GM20431 (cell line): Measurements from ENCODE around the gene CCDC6.
"Not testable (repeated sequence)": the region's sequence is repeated elsewhere in the genome, so short reads cannot be mapped to it uniquely, and the experiment has no call there.

ENCODE experiments used
- in situ Hi-C: fragments of 300-500 bp; cut with MseI, MboI; formaldehyde crosslinking; loops from one replicate; pipeline ENCODE4 v1.15.0; 2020; ENCODE audit warnings: low sequenced_read_pairs; ENCODE audit not compliant: unreplicated experiment

Gene CCDC6

GRCh38 chr10:59785476-59785875 lies 120.9 kb downstream of the CCDC6 start:
- in situ Hi-C loops: not testable (repeated sequence)

DNA sequence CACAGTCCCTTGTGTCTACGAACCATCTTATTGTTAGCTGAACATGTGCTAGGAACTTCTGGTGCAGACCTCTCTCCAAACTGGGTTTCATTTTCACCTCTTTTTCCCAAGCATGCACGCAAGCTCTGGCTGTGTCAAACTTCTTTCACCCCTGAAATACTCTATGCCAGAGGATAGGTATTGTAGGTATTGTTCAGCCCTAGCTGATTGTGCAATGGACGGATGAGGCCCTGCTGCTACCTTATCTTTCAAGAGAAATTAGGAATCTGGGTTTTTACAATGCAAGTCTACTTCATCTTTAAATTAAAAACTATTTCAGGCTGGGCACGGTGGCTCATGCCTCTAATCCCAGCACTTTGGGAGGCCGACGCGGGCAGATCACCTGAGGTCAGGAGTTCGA lies 124.8 kb downstream of the CCDC6 start:
- in situ Hi-C loops: no loop called here

DNA sequence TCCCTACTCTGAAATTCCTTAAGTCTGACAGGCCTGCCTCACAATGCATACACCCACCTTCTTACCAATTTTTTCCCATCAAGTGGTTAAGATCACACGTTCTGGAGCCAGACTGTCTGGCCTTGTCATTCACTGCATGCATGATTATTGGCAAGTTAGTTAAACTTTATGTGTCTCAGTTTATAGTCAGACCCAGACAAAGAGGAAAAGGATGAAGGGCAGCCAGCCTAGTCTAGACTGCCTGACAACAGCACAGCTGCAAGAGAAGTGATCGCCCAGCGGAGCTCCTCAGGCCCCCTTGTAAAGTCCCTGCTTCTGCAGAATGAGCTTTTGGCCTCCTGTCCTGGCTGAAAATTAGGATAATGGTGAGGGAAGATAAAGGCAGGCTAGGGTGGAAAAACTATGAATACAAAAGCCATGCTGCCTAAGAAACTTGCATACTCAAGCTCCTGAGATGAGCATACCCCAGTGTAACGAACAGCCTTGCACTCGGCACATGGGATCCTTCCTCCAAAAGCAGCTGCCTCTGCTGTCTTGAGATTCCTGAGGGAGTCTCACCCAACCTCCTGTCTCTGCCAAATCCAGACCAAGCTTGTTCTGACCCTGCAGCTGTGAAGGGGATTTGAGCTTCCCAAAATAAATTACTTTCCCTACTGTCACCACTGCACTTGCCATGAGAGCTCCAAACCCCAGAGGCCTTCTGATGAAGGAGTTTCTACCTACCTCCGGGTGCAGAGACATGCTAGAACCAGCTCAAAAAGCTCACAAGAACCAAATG lies 126.4 kb downstream of the CCDC6 start:
- in situ Hi-C loops: no loop called here

- in situ Hi-C loops: no loop called here
These were observed 131.9 kb downstream of the CCDC6 start for GRCh38 chr10:59774451-59774850.

- in situ Hi-C loops: no loop called here
These were observed 133.3 kb downstream of the CCDC6 start for GRCh38 chr10:59773088-59773487.

GRCh38 chr10:59771162-59771807 lies 135.1 kb downstream of the CCDC6 start:
- in situ Hi-C loops: no loop called here

GRCh38 chr10:59770689-59771088 lies 135.7 kb downstream of the CCDC6 start:
- in situ Hi-C loops: no loop called here

DNA sequence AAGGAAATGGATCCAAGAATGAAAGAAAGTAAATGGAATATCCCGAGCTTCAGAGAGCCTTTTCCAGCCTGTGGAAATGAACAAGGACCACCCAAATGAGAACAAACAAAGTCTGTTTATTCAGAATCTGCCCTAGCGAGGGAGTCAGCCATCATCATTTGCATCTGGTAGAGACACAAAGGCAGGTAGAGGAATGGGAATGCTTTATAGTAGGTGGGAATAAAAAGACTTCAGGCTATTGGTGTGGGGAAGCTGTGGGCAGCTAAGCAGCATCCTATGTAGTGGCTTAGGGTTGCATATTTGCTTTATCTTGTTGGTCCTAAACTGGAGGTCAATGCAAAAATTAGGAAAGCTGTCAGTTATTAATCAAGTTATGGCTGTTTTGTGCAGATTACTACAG lies 143.9 kb downstream of the CCDC6 start:
- in situ Hi-C loops: no loop called here

GRCh38 chr10:59757966-59758365 lies 148.4 kb downstream of the CCDC6 start:
- in situ Hi-C loops: no loop called here

DNA sequence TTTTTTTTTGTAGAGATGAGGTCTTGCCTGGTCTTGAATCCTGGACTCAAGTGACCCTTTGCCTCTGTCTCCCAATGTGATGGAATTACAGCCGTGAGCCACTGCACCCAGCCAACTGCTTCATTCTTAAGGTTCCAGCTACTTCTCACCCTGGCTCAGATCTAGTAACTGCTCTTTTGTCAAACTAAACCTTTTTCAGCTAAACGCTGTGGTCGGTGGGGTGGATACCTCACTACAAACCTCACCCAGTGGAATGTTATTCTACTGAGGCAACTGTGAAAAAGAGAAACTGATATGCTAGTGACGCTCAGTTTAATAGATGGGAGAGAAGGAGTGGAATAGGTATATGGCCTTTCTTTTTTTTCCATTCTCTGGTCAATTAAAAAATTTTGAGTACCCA lies 151.4 kb downstream of the CCDC6 start:
- in situ Hi-C loops: no loop called here

- in situ Hi-C loops: no loop called here
These were observed 153.1 kb downstream of the CCDC6 start, which contains the start of gene MRLN for GRCh38 chr10:59753267-59753666. TSS of gene MRLN (minus strand) at chr10:59753455.

GRCh38 chr10:59752278-59752940 lies 153.9 kb downstream of the CCDC6 start:
- in situ Hi-C loops: no loop called here

DNA sequence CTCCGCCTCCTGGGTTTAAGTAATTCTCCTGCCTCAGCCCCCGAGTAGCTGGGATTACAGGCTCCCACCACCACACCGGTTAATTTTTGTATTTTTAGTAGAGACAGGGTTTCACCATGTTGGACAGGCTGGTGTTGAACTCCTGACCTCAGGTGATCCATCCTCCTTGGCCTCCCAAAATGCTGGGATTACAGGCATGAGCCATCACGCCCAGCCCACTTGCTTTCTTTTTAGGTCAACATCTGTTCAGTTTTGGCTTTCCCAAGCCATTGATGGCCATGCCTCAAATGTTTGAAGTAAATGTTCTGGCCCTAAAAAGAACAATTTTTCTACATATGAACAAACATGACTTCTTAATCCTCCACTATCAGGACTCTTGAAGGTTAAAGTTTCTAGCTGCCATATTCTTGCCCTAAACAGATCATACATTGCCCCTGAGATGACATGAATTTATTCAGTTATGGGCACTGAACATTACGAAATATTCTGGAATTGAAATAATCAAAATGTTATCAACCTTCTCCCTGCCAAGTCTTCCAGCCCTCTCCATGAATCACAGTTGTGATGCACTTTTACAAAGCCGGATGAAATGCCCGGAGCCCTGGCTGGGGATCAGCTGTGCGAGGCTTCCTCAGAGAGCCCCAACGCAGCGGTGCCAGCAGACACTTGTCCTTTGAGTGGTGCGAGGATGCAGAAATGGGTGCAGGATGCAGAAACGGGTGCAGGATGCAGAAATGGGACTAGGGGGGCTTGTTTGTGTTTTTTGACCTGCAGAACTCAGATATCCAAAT lies 156.0 kb downstream of the CCDC6 start:
- in situ Hi-C loops: no loop called here

- in situ Hi-C loops: no loop called here
These were observed 157.5 kb downstream of the CCDC6 start for GRCh38 chr10:59748834-59749233.

DNA sequence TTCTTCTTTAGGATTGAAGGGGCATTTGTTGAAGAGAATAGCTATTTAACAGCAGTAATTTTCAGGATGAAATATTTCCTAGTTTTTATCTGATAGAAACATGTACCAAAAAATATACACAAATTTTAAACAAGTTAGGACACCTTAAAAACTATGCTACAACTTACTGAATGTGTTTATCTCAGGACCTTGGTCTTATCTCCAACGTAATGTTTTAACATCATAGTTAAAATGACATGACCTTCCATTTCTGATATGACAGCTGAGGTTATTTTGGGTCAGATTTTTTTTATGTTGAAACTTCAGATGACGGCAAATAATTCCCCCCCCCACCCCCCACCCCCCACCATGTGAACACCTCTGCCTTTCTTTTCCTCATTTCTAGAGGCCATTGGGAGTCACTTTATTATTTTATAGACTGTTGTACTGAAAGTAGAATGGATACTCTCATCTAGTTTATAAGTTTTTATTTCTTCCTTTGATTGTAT lies 161.1 kb downstream of the CCDC6 start:
- in situ Hi-C loops: no loop called here

DNA sequence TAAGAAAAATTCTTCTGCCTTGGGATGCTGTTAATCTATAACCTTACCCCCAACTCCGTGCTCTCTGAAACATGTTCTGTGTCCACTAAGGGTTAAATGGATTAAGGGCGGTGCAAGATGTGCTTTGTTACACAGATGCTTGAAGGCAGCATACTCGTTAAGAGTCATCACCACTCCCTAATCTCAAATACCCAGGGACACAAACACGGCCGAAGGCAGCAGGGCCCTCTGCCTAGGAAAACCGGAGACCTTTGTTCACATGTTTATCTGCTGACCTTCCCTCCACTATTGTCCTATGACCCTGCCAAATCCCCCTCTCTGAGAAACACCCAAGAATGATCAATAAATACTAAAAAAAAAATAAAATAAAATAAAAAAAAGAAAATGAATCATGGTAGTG lies 161.6 kb downstream of the CCDC6 start:
- in situ Hi-C loops: not testable (repeated sequence)

- in situ Hi-C loops: not testable (repeated sequence)
These were observed 162.2 kb downstream of the CCDC6 start for GRCh38 chr10:59744156-59744555.

GRCh38 chr10:59741583-59741982 lies 164.8 kb downstream of the CCDC6 start:
- in situ Hi-C loops: no loop called here

DNA sequence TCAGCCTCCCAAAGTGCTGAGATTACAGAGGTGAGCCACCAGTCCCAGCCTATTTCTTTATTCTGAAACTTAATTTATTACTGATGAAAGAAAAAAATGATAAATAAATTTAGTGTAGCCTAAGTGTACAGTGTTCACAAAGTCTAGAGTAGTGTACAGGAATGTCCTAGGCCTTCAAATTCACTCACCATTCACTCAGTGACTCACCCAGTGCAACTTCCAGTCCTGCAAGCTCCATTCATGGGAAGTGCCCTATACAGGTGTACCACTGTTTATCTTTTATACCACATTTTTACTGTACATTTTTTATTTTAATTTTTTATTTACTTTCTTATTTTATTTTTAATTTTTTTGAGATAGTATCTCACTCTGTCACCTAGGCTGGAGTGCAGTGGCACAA lies 165.3 kb downstream of the CCDC6 start:
- in situ Hi-C loops: no loop called here
